PFSK-1 (cell line): ENCODE data around the gene VPS8.

Experiments
- FOXP2 ChIP-seq: optimal IDR thresholded peaks from 2 replicates; pipeline ENCODE3; 2011; ENCODE audit warnings: borderline replicate concordance, control low read depth, inconsistent platforms; ENCODE audit not compliant: insufficient read depth; ENCODE audit errors: extremely low read length, extremely low read depth
- POLR2AphosphoS5 ChIP-seq: IDR thresholded peaks from 2 replicates; pipeline ENCODE4 v1.6.1; 2012; ENCODE audit warnings: low read depth, mild to moderate bottlenecking, control low read depth, low read length, moderate library complexity
- REST ChIP-seq, 2 experiments: IDR thresholded peaks; 2 replicates each; pipeline versions ENCODE4 v1.6.1 to v1.8.0; 2011 to 2012; ENCODE audit warnings: low read depth in 2 of 2, low read length in 2 of 2, control low read depth in 1 of 2, inconsistent platforms in 1 of 2, mild to moderate bottlenecking in 1 of 2, moderate library complexity in 1 of 2; ENCODE audit not compliant: insufficient read depth in 1 of 2
- SIN3A ChIP-seq: IDR thresholded peaks from 2 replicates; pipeline ENCODE4 v1.6.1; 2012; ENCODE audit warnings: mild to moderate bottlenecking, low read length, moderate library complexity, borderline replicate concordance; ENCODE audit not compliant: insufficient read depth
- TAF1 ChIP-seq: IDR thresholded peaks from 2 replicates; pipeline ENCODE4 v1.6.1; 2012; ENCODE audit warnings: low read length, control low read depth, borderline replicate concordance; ENCODE audit not compliant: insufficient read depth

Gene VPS8

GRCh38 chr3:184880276-184881019, 68.5 kb downstream of the VPS8 start:
- no peak for TF ChIP-seq REST (IDR thresholded peaks at IDR 0.05; ENCODE audit: insufficient read depth in 1 of 2, low read depth in 2 of 2, low read length in 2 of 2)
- no peak for TF ChIP-seq TAF1
- TF ChIP-seq SIN3A, result no peak
- no peak for TF ChIP-seq FOXP2

GRCh38 chr3:184884359-184885017, 72.5 kb downstream of the VPS8 start:
- TF ChIP-seq SIN3A, result no peak
- TF ChIP-seq REST (IDR thresholded peaks at IDR 0.05; ENCODE audit: insufficient read depth in 1 of 2, low read depth in 2 of 2, low read length in 2 of 2), result no peak
- no peak for TF ChIP-seq TAF1

GRCh38 chr3:184885112-184885511, 73.1 kb downstream of the VPS8 start:
- no peak for TF ChIP-seq SIN3A

- TF ChIP-seq REST (IDR thresholded peaks at IDR 0.05; ENCODE audit: insufficient read depth in 1 of 2, low read depth in 2 of 2, low read length in 2 of 2) (no peak), POLR2AphosphoS5 (no peak), SIN3A (no peak)
Observed at GRCh38 chr3:184887574-184887973, 75.6 kb downstream of the VPS8 start.

- no peak for TF ChIP-seq POLR2AphosphoS5
- no peak for TF ChIP-seq TAF1
- TF ChIP-seq SIN3A, result no peak
- TF ChIP-seq REST (IDR thresholded peaks at IDR 0.05; ENCODE audit: insufficient read depth in 1 of 2, low read depth in 2 of 2, low read length in 2 of 2), result no peak
Observed at GRCh38 chr3:184889312-184889904, 77.4 kb downstream of the VPS8 start.
